Hematopoietic multipotent progenitor cell treated with erythropoietin and hydrocortisone succinate and interleukin-3 and kit ligand, for 17 days (in vitro differentiated cells): ENCODE measurements around the gene ANKS1B.

Source experiments
- DNase-seq: peaks from one replicate; pipeline ENCODE4 v3.0.0-alpha.2; 2015; ENCODE audit warnings: low spot score

The ANKS1B gene

DNA sequence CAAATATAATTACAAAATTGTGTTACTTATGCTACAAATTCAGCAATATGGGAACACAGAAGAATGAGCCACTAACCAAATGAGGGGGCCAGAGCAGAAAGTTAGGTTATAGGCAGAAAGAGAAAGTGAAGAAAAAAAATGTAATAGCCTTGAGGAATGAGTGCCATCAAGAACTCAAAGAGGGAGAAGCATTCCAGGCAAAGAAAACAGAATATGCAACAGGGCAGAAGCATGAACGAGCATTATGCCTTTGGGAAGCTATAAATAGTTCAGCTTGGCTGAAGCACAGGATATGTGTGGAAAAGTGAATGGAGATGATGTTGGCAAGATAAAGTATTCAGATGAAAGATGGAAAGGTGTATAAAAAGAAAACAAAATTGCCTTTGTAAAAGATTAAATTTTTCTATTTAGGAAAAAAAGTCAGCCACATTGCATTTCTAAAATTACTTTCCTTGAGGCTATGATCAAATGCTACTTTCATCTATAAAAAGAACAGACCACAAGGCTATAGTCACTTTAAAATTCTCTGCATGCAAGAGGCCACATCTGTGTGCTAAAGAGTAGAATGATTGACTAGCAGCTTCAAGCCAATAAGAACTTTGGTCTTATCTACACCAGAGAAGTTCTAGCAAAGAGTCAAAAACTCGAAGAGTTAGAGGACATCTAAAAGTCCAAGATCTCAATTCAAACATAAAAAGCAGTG is 530.7 kb downstream of the ANKS1B start:
- DNase-seq, result no peak

DNA sequence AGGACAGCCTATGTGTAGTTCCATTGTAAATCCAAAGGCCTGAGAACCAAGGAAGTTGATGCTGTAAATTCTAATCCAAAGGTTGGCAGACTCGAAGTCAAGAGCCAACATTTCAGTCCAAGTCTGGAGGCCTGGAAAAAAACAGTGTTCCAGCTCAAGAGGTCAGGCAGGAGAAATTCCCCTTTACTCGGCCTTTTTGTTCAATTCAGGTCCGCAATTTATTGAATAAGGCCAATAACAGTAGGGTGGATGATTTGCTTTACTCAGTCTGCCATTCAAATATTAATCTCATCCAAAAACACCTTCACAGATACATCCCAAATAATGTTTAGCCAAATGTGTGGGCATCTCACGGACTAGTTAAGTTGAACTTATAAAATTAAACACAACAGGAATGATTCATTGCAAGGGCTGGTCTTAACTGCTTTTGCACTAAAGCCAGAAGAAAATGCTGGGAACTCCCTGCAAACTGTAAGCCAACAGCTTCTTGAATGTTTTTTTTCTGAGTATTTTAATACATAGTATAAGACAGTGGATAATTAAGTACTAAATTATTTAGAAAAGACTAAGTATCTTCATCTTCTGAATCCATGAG is 534.6 kb downstream of the ANKS1B start:
- no peak for DNase-seq

DNA sequence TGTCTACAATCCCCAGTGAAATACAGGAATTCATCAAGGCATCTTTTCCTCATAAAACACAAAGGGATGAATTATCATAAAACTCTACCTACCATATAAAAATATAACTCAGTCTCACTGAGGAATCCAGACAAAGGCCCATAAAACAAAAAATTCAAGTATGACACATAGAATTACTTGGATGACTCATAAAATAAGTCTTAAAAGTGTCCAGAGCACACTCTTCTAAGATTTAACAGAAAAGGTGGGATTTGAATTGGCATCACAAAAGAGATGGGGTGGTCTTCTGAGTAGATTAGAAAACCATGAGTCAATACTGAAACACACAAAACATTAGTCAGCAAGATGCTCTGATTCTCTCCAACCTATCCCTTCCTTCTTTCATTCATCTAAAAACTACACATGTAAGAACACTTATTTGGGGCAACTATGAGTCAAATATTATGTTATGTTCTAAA is 539.8 kb downstream of the ANKS1B start:
- no peak for DNase-seq

DNA sequence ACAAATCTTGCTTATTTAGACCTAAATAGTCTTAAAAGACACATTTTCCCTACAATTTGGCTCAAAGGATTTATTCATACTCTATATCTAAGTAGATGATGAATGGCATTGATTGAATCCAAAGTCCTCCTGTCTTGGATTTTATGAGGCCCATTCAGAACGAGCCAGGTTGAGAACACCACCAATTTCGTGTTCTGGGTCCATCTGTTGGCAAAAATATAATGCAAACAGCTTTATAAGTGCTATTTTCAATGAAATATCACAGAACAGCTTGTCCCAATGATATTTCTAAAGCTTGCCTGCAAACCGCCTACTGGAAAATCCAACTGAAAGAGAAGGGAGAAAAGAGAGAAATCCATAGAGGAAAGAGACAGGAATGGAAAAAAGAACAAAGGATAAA is 542.0 kb downstream of the ANKS1B start:
- DNase-seq, result no peak

DNA sequence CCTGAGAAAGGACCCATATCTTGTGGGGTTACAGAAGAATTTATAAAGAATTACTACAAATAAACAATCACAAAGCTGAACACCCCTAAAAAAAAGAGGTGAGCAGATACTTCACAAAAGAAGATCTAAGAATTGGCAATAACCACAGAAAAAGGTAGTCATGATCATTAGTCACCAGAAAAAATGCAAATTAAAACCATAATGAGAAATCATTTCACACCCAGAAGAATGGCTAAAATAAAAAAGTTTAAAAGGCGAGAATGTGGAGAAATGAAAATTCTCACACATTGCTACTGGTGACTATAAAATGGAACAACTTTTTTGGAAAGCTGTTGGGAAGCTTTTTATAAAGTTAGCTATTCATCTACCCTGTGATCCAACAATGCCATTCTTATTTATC is 545.3 kb downstream of the ANKS1B start:
- no peak for DNase-seq

DNA sequence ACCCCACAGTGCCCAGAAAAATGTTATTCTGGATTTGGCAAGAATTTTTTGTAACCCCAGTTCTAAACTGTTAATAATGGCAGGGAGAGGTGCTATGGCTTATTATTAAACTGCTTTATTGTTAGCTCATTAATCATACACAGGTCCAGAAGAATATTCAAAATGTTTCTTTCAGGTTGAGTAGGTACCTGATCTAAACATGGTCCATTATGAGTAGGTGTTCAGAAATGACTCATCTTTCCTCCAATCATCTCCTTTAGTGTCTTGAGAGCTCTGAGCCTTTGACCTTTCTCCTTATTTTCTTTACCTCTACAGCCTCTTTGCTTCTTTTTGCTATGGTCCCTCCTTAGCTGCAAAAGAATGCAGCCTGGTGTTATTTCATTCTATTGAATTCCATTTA is 548.2 kb downstream of the ANKS1B start:
- no peak for DNase-seq

DNA sequence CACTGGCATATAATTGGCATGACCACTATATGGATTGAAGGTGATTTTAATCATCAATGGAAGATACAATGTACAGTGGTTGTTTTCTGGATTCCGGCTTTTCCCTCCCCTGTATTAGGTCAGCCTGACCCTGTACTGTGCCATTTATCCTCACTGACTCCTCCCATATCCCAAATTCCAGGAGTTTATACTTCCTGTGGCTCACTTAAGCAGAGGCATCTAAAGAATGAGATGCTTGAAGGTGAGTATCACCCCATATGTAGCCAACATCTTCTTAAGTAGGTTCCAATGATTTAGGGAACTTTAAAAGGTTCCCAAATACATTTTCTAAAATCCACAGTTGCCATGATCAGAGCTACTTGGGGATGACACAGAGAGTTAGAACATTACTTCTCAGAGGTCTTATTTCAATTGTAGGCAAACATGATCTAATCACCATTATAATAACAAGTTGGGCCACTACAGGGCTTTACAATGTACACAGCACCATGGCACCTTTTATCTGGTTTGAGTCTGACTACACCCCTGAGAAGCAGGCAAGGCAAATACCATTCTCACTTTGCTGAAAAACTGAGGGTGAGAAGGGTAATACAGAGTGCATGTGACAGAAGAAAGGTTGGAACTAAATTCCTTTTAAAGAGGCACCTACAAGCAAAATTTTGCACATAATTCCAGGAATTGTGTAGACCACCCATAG is 549.5 kb downstream of the ANKS1B start:
- no peak for DNase-seq

DNA sequence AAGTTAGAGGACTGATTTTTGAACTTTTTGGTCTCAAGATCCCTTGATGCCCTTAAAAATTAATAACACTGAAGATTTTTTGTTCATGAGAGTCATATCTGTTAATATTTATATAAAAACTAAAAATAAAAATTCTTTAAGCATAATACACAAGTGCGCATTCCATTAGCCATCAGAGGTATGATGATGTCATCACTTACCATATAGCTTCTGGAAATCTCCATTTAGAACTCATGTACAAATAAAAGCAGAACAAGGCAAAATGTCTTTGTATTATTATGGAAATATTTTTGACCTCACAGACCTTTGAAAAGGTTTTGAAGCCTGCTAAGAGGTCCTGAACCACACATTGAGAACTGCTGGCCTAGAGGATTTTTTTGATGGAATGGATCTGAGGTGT is 551.6 kb downstream of the ANKS1B start:
- no peak for DNase-seq

DNA sequence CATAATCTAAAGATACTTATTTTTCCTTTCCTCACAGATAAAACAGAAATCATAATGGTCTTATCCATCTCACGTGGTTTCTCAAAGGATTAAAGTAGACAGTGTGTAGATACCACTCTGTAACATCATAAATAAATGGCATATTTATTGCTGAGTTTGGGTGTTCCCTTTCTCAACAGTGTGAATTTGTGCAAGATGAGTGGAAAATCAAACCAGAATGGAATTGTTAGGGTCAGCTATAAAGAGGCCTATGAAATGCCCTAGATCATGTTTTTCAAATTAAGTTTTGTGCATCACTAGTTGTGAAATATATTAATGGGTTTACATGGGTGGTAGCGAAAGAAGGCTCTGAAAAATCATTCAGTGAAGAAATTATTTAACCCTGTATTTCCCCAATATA is 553.5 kb downstream of the ANKS1B start:
- DNase-seq, result no peak

- no peak for DNase-seq
Measured at GRCh38 chr12:99427104-99427503, 557.6 kb downstream of the ANKS1B start.

DNA sequence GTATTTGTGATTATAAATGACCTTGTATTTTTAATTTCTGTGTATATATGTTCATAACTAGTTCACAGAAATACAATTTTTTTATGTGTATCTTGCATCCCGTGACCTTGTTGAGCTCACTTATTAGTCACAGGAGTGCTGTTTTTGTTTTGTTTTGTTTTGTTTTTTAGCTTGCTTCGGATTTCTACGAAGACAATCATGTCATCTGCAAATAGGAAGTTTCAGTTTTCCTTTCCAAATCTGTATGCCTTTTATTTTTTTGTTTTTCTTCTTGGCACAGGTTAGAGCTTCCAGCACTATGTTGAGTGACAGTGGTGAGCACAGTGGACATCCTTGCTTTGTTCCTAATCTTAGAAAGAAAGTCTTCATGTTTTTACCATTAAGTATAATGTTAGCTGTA is 566.4 kb downstream of the ANKS1B start:
- no peak for DNase-seq

- no peak for DNase-seq
Measured at GRCh38 chr12:99413751-99414150, 571.0 kb downstream of the ANKS1B start.

DNA sequence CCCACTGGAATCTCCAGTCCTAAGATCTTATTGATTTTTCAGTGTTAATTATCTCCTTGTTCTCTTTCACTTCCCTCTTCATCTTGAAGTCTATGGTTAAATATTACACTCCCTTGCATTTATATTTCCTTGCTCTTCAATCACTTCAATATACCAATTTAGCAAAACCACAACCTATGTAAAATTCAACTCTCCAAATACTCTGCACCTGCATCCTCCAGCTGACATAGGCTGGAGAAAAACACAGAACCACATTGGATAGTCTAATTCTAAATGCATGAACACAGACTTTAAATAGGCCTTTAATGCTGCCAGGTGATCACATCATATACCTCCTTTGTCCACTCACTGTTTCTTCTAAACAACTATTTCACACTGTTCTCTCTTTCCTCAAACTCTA is 591.0 kb downstream of the ANKS1B start:
- no peak for DNase-seq

- DNase-seq, result no peak
Measured at GRCh38 chr12:99392091-99392850, 592.5 kb downstream of the ANKS1B start.

DNA sequence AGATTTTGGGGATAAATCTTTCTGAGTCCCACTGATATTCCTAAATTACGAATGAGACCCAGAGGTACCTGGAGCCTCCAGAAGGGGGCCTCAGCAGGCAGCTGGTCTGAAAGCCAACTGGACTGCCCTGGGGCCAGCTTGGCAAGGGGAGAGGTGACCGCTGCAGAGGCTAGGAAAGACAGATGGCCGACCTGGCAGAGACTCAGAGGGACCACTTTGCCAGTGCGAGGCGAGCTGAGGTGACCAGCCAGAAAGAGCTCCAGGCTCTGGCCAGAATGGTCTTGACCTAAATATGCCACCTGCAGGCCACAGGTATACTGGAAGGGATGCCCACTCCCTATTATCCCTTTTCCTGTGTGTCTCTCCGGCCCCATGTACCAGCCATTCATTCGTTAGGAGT is 594.0 kb downstream of the ANKS1B start:
- DNase-seq, result no peak

GRCh38 chr12:99389751-99390150 is 595.0 kb downstream of the ANKS1B start:
- no peak for DNase-seq

GRCh38 chr12:99388671-99389195 is 596.0 kb downstream of the ANKS1B start:
- DNase-seq, result no peak

DNA sequence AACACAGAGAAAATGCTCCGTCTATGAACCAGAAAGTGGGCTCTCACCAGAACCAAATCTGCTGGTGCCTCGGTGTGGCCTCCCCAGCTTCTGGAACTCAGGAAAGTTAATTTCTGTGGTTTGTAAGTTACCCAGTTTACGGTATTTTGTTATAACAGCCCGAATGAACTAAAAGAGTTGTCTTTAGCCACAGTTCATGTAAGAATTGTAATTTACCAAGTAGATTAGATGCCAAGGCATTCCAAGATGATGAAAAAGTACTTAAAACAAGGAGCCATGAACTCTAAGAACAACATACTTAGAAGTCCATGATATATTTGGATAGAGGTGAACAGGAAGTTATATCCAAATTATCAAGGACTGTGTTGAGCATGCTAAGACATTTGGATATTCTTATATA is 597.1 kb downstream of the ANKS1B start:
- DNase-seq, result no peak

DNA sequence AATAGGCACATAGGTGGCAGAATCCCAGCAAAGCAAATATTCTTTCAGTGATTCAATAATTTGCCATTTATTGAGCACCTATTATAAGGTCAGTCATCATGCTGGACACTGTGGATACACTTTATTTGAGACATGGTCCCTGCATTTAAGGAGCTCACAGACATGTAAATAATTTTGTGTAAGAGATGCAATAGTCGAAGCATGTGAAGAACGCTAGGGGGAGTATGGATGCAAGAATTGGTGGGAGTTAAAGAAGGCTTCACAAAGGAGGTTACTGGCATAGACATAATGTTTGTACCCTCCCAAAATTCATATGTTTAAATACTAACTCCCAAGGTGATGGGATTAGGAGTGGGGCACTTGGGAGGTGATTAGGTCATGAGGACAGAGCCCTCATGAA is 597.8 kb downstream of the ANKS1B start:
- no peak for DNase-seq

GRCh38 chr12:99383258-99383657 is 601.5 kb downstream of the ANKS1B start:
- no peak for DNase-seq

DNA sequence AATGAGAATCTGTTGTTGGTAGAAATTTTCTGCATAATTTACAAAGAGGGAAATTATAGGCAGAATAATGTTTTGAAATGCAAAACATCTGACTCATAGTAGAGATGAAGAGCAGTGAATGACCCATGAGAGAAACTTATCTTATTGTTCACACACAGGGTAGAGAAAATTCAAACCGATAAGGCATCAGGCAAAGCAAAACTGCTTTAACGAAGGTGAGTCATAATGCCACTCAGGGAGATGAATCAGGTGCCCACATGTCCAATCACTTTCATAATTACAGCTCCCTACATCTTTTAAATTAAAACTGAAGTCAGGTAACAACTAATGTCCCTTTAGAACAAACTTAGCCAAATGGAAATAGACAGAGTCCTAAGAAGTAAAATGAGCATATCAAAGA is 602.7 kb downstream of the ANKS1B start:
- DNase-seq, result no peak

- no peak for DNase-seq
Measured at GRCh38 chr12:99380701-99381100, 604.0 kb downstream of the ANKS1B start.
